WI38 (cell line): ENCODE results near the gene DACT3.

Experiments
- H3K4me3 ChIP-seq: 2 replicates; pipeline ENCODE4 v1.5.1; 2011; ENCODE audit warnings: low read depth, mild to moderate bottlenecking, control low read depth, low read length
- TF ChIP-seq, protein P1 (sequence below): IDR thresholded peaks from 2 replicates; pipeline ENCODE4 v1.5.1; 2012; ENCODE audit warnings: low read depth, mild to moderate bottlenecking, control low read depth, low read length

The DACT3 gene

DNA sequence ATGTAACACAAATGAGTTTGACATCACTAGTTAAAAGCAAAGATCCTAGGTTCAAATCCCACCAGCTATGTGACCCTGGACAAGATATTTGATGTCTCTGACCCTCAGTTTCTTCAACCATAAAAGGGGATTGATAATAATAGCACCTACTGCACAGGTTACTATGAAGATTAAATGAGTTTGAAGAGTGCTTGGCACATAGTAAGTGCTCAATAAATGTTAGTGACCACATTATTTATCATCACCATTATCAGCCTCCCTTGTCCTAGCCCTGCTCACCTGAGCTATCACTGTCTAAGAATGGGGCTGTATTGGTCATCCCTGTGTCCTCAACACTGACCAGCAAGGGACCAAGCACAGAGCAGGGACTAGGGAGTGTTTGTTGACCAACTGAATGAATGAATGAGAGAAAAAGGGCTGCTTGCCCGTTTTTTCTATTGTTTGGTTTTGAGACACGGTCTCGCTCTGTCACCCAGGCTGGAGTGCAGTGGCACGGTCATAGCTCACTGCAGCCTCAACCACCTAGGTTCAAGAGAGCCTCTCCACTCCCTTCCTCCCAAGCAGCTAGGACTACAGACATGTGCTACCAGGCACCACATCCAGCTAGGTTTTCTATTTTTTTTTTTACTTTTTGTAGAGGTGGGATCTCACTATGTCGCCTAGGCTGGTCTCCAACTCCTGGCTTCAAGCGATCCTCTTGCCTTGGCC, 26.6 kb upstream of the DACT3 start:
- H3K4me3 ChIP-seq, result no peak overlapping the region
- TF ChIP-seq, protein P1, sequence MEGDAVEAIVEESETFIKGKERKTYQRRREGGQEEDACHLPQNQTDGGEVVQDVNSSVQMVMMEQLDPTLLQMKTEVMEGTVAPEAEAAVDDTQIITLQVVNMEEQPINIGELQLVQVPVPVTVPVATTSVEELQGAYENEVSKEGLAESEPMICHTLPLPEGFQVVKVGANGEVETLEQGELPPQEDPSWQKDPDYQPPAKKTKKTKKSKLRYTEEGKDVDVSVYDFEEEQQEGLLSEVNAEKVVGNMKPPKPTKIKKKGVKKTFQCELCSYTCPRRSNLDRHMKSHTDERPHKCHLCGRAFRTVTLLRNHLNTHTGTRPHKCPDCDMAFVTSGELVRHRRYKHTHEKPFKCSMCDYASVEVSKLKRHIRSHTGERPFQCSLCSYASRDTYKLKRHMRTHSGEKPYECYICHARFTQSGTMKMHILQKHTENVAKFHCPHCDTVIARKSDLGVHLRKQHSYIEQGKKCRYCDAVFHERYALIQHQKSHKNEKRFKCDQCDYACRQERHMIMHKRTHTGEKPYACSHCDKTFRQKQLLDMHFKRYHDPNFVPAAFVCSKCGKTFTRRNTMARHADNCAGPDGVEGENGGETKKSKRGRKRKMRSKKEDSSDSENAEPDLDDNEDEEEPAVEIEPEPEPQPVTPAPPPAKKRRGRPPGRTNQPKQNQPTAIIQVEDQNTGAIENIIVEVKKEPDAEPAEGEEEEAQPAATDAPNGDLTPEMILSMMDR, result no peak

DNA sequence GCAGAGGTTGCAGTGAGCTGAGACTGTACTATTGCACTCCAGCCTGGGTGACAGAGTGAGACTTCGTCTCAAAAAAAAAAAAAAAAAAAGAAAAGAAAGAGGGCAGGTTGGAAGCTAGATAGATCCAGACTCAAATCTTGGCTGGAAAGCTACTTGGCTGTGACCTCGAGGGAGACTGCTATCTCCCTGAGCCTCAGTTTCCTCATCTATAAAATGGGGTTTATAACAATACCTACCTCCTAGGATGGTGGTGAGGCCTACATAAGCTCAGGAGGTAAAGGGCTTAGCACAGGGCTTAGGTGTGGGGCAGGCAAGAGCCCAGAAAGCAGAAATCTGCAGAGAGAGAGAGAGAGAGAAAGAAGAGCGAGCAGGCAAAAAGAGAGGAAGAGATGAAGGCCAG, 24.2 kb upstream of the DACT3 start:
- H3K4me3 ChIP-seq, result no peak overlapping the region
- TF ChIP-seq, protein P1, result no peak

DNA sequence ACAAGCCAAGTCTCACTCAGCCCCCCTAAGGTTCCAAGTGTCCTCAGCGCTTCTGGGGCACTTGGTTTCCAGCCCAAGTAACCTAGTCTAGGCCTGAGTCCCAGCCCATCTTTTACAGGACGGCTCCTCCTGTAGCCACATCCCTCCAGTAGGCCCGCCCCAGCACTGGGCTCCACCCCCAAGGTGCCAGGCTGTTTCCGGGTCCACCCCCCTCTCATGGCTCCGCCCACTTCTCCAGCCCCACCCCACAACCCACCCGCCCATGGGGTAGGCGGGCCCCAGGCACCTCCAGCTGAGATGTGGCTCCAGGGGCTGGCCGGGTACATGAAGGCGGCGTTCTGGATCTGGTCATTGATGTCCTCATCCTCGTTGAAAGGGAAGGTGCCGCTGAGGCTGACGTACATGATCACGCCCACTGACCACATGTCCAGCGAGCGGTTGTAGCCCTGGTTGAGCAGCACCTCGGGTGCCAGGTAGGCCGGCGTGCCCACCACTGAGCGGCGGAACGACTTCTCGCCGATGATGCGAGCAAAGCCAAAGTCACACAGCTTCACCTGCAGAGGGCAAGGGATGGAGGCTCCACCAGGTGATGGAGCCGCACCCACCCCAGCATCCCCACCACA, 17.2 kb upstream of the DACT3 start:
- TF ChIP-seq, protein P1, result no peak
- H3K4me3 ChIP-seq, result no peak overlapping the region

DNA sequence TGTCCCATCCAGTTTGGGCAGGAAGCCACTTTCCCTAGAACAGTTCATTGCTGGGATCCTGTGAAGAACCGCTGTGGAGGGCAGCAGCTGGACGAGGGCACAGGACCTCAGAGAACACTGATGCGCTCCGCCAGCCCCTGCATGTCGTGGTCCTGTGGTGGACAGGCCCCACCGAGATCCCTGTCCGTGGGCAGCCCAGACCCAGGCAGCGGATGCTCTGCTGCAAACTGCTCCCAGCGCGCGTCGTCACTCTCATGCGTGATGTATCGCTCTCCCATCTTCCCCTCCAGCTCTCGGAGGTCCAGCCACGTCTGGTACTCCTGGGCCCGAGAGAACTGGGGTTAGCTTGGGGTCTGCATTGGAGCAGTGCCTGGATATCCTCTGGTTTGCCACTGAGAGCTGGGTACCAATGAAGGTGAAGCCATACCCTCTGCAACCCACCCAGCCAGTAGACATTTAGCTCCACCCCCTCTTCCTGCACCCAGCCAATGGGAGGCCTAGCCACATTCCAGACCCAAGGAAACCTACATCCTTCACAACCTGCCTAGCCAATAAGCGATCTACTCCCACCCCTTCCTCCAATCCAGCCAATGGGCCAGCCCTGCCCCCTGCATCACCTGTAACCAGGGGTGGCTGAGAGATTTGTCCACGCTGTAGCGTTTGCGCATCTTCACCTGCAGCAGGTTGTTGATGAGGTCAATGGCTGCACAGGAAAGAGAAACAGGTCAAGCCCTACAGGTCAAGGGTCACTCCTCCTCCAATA, 13.6 kb upstream of the DACT3 start:
- TF ChIP-seq, protein P1, result no peak
- no peak overlapping the region for H3K4me3 ChIP-seq

DNA sequence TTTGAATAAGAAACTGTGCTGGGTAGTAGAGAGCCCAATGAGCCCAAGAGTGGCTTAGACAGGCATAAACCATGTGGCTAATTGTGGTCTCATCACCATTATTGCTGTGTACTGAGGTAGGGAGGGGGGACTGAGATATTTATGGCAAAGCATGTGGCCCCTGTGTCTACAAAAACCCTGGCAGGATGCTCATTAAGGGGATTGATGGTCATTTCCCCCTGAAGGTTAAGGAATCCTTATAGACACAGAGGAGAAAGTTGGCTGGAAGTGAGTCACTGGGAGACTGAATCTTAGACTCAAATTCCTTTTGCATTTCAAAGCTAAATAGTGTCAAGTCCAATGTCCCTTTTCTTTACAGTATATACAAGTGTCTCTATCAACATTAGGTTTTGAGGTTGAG, 9.8 kb upstream of the DACT3 start:
- TF ChIP-seq, protein P1, result no peak

DNA sequence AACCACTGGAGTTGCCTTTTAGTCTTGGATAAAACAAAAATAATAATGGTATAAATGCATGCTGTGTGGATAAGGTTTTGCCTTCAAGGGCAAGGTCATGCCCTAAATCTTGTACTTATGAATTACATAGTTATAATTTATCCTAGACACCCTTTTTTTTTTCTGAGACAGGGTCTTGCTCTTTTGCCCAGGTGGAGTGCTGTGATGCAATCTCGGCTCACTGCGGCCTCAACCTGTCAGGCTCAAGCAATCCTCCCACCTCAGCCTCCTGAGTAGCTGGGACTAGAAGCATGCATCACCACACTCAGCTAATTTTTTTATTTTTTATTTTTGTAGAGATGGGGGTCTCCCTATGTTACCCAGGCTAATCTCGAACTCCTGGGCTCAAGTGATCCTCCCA, 7.7 kb upstream of the DACT3 start:
- no peak overlapping the region for H3K4me3 ChIP-seq
- TF ChIP-seq, protein P1, result no peak

More for the DNA sequence above, 9.8 kb upstream of the DACT3 start:
- no peak overlapping the region for H3K4me3 ChIP-seq

DNA sequence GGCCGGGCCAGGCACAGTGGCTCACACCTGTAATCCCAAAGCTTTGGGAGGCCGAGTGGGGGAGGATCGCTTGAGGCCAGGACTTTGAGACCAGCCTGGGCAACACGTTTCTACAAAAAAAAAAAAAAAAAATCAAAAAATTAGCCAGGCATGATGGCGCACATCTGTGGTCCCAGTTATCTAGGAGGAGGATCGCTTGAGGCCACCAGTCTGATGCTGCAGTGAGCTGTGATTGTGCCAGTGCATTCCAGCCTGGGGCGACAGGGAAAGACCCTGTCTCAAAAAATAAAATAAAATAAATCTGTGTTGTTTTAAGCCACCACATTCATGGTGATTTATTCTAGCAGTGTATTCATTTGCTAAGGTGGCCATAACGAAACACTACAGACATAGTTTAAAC, 4.1 kb upstream of the DACT3 start:
- TF ChIP-seq, protein P1, result no peak

More for the DNA sequence above, 4.1 kb upstream of the DACT3 start:
- no peak overlapping the region for H3K4me3 ChIP-seq
